DND-41 (cell line): ENCODE measurements around the gene OR4D11.

Experiments
- EZH2 ChIP-seq: IDR thresholded peaks from 3 replicates; pipeline ENCODE4 v1.6.1; 2012; ENCODE audit warnings: borderline replicate concordance, low read depth, mild to moderate bottlenecking, moderate library complexity, low read length, inconsistent platforms; ENCODE audit not compliant: severe bottlenecking
- TF ChIP-seq, protein P1 (sequence below): IDR thresholded peaks from 2 replicates; pipeline ENCODE4 v1.5.1; 2012; ENCODE audit warnings: borderline replicate concordance, low read length, moderate library complexity, mild to moderate bottlenecking; ENCODE audit not compliant: poor library complexity, severe bottlenecking; ENCODE audit errors: extremely low read depth

DNA sequence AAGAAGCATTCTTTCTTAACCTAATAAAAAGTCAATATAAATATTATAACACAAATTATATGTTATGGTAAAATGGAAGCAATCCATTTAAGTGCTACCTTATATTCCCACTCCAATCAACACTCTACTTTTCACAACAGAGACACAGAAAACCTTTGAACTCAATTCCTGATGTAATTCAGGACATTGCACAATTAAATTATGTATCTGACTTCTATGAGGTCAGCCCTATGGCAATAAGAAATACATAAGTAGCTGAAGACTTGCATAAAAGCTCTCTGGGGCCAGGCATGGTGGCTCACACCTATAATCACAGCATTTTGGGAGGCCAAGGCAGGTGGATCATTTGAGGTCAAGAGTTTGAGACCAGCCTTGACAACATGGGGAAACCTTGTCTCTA lies 23.5 kb upstream of the OR4D11 start:
- TF ChIP-seq, protein P1, sequence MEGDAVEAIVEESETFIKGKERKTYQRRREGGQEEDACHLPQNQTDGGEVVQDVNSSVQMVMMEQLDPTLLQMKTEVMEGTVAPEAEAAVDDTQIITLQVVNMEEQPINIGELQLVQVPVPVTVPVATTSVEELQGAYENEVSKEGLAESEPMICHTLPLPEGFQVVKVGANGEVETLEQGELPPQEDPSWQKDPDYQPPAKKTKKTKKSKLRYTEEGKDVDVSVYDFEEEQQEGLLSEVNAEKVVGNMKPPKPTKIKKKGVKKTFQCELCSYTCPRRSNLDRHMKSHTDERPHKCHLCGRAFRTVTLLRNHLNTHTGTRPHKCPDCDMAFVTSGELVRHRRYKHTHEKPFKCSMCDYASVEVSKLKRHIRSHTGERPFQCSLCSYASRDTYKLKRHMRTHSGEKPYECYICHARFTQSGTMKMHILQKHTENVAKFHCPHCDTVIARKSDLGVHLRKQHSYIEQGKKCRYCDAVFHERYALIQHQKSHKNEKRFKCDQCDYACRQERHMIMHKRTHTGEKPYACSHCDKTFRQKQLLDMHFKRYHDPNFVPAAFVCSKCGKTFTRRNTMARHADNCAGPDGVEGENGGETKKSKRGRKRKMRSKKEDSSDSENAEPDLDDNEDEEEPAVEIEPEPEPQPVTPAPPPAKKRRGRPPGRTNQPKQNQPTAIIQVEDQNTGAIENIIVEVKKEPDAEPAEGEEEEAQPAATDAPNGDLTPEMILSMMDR, result no peak
- TF ChIP-seq EZH2, result no peak
